ENCODE data around the gene SNAPC3.
"Not testable (repeated sequence)": the region's sequence is repeated elsewhere in the genome, so short reads cannot be mapped to it uniquely, and the experiment has no call there.

SNAPC3 gene

GRCh38 chr9:15423231-15423985 lies 732 bp downstream of the SNAPC3 start:
- no peak for DNase-seq (ENCODE audit: low spot score)

GRCh38 chr9:15426019-15426418 lies 3.3 kb downstream of the SNAPC3 start:
- DNase-seq (ENCODE audit: low spot score) = no peak

- DNase-seq (ENCODE audit: low spot score) = not testable (repeated sequence)
These were observed 5.0 kb downstream of the SNAPC3 start for GRCh38 chr9:15427702-15428101.

- DNase-seq (ENCODE audit: low spot score) = peak; percentile 29
These were observed 8.5 kb downstream of the SNAPC3 start for GRCh38 chr9:15430920-15431844.

- DNase-seq (ENCODE audit: low spot score) = no peak
These were observed 10.5 kb downstream of the SNAPC3 start for GRCh38 chr9:15433191-15433590.

GRCh38 chr9:15433661-15434060 lies 11.0 kb downstream of the SNAPC3 start:
- no peak for DNase-seq (ENCODE audit: low spot score)

GRCh38 chr9:15438891-15439290 lies 16.2 kb downstream of the SNAPC3 start:
- DNase-seq (ENCODE audit: low spot score) = no peak

- not testable (repeated sequence) for DNase-seq (ENCODE audit: low spot score)
These were observed 19.2 kb downstream of the SNAPC3 start for GRCh38 chr9:15441841-15442240.

- not testable (repeated sequence) for DNase-seq (ENCODE audit: low spot score)
These were observed 19.6 kb downstream of the SNAPC3 start for GRCh38 chr9:15442264-15442663.

GRCh38 chr9:15444141-15444540 lies 21.5 kb downstream of the SNAPC3 start:
- DNase-seq (ENCODE audit: low spot score) = no peak

GRCh38 chr9:15453956-15454355 lies 31.3 kb downstream of the SNAPC3 start:
- DNase-seq (ENCODE audit: low spot score) = no peak

GRCh38 chr9:15461056-15461455 lies 38.4 kb downstream of the SNAPC3 start:
- DNase-seq (ENCODE audit: low spot score) = no peak

GRCh38 chr9:15461601-15462000 lies 38.9 kb downstream of the SNAPC3 start:
- no peak for DNase-seq (ENCODE audit: low spot score)

- DNase-seq (ENCODE audit: low spot score) = no peak
These were observed 45.5 kb downstream of the SNAPC3 start for GRCh38 chr9:15468145-15468544.

GRCh38 chr9:15469406-15469805 lies 46.7 kb downstream of the SNAPC3 start:
- DNase-seq (ENCODE audit: low spot score) = no peak

GRCh38 chr9:15469862-15470261 lies 47.2 kb downstream of the SNAPC3 start:
- DNase-seq (ENCODE audit: low spot score) = no peak

- no peak for DNase-seq (ENCODE audit: low spot score)
These were observed 53.4 kb downstream of the SNAPC3 start for GRCh38 chr9:15475923-15476536.

GRCh38 chr9:15480028-15480427 lies 57.4 kb downstream of the SNAPC3 start:
- no peak for DNase-seq (ENCODE audit: low spot score)

- no peak for DNase-seq (ENCODE audit: low spot score)
These were observed 59.5 kb downstream of the SNAPC3 start for GRCh38 chr9:15482146-15482545.

GRCh38 chr9:15484802-15485201 lies 62.1 kb downstream of the SNAPC3 start:
- DNase-seq (ENCODE audit: low spot score) = no peak

- peak; percentile 3 for DNase-seq (ENCODE audit: low spot score)
These were observed 63.4 kb downstream of the SNAPC3 start for GRCh38 chr9:15485836-15486666.

GRCh38 chr9:15491950-15492349 lies 69.3 kb downstream of the SNAPC3 start:
- DNase-seq (ENCODE audit: low spot score) = no peak
